Measurements from ENCODE around the gene PRRG1. TPM values are rescaled to one million over a fixed set of nuclear protein-coding genes. Genes with fewer than 3 reads are reported as not detected.
"Not testable (repeated sequence)": the region's sequence is repeated elsewhere in the genome, so short reads cannot be mapped to it uniquely, and the experiment has no call there.

The PRRG1 gene
- total and polyA plus RNA-seq, 2 donors (not counting 1 experiment from before 2014, with no cell fraction given) = 10.2 to 15.5 TPM

DNA sequence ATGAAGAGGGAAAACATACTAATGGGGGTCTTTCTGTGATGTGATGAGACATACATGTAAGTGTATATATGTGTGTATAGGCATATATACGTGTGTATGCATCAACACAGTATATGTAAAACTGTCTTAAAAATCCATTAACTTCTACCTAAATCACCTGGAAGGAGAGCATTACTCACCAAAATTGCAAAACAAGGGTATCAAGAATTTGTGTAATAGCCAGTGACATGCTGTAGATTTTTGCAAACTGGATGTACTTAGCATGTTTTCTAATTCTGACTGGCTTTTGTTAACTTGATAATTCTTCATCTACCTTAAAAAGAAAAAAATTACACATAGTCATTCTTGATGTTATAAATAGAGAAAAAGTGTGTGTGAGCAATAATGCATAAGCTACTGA, 104.7 kb downstream of the PRRG1 start:
- Histone ChIP-seq H3K9me3 (ENCODE audit: control insufficient read depth, insufficient read depth, low read depth, low read length) (no peaks in the 10 kb centered on the region), H3K4me3 (replicated peaks in 1 of 4; ENCODE audit: control extremely low read depth in 1 of 4, insufficient read depth in 1 of 4, low read depth in 3 of 4, low read length in 4 of 4) (no peak overlapping the region), H3K4me2 (ENCODE audit: extremely low read depth, insufficient read depth, low read length) (no peak overlapping the region), H3K36me3 (ENCODE audit: control insufficient read depth, insufficient read depth, low read length) (no peaks in the 10 kb centered on the region), H3K79me2 (ENCODE audit: control insufficient read depth, insufficient read depth, low read length) (no peaks in the 10 kb centered on the region), H4K20me1 (ENCODE audit: control insufficient read depth, extremely low read depth, insufficient read depth, low read length) (no peaks in the 10 kb centered on the region), H2AFZ (ENCODE audit: low read length) (no peak overlapping the region), H3K27me3 (ENCODE audit: control insufficient read depth, insufficient read depth, low read length) (no peaks in the 10 kb centered on the region), H3K9ac (ENCODE audit: insufficient read depth, low read length) (no peak overlapping the region), H3K4me1 (ENCODE audit: control insufficient read depth, extremely low read depth, insufficient read depth, low read length) (no peaks in the 10 kb centered on the region), H3K27ac (ENCODE audit: insufficient read depth, low read length) (no peak overlapping the region)
- no peak for TF ChIP-seq EZH2 (IDR thresholded peaks at IDR 0.05; ENCODE audit: low read length, missing control alignments)
- TF ChIP-seq, protein P1, sequence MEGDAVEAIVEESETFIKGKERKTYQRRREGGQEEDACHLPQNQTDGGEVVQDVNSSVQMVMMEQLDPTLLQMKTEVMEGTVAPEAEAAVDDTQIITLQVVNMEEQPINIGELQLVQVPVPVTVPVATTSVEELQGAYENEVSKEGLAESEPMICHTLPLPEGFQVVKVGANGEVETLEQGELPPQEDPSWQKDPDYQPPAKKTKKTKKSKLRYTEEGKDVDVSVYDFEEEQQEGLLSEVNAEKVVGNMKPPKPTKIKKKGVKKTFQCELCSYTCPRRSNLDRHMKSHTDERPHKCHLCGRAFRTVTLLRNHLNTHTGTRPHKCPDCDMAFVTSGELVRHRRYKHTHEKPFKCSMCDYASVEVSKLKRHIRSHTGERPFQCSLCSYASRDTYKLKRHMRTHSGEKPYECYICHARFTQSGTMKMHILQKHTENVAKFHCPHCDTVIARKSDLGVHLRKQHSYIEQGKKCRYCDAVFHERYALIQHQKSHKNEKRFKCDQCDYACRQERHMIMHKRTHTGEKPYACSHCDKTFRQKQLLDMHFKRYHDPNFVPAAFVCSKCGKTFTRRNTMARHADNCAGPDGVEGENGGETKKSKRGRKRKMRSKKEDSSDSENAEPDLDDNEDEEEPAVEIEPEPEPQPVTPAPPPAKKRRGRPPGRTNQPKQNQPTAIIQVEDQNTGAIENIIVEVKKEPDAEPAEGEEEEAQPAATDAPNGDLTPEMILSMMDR (conservative IDR thresholded peaks at IDR 0.05 in 1 of 2, IDR thresholded peaks at IDR 0.05 in 1 of 2; ENCODE audit: low read depth in 1 of 2, low read length in 2 of 2) = no peak
- no peak for DNase-seq (ENCODE audit: low read depth in 2 of 2)

DNA sequence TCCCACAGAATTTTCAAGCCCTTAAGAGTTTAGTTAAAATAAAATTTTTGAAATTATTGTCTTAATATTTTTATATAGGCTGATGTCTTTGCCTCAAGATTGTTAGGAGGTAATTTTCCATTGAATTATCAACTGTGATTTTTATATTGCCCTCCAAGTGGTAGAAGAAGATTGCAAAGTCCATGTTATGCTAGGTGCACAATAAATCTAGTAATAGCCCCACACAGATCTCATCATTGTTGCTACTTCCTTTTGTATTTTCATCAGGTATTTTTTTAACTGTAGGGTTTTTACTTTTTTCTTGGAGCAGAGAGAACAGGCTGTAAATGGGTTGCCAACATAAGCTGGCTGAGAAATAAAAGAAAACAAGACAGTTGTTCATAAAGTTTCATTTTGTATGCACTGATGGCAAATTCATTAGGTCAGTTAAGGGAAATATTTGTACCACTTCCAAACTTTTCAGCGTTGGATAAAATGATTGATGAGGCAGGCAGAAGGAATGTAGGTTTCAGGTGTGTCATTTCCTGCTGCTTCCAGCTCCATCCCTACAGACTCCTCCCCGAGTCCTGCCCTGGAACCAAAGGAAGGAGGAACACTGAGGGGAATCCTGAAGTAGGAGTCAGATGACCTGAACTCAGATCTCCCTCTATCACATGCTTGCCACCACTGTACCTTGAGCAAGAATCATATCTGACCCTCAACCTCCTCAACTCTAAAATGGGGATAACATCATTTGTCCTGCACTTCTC, 105.5 kb downstream of the PRRG1 start:
- TF ChIP-seq, protein P1 (conservative IDR thresholded peaks at IDR 0.05 in 1 of 2, IDR thresholded peaks at IDR 0.05 in 1 of 2; ENCODE audit: low read depth in 1 of 2, low read length in 2 of 2) = no peak
- TF ChIP-seq EZH2 (IDR thresholded peaks at IDR 0.05; ENCODE audit: low read length, missing control alignments) = no peak
- no peak overlapping the region for H3K4me3 ChIP-seq (replicated peaks in 1 of 4; ENCODE audit: control extremely low read depth in 1 of 4, insufficient read depth in 1 of 4, low read depth in 3 of 4, low read length in 4 of 4)
- H3K27me3 ChIP-seq (ENCODE audit: control insufficient read depth, insufficient read depth, low read length) = no peaks in the 10 kb centered on the region
- no peaks in the 10 kb centered on the region for H3K36me3 ChIP-seq (ENCODE audit: control insufficient read depth, insufficient read depth, low read length)
- no peaks in the 10 kb centered on the region for H3K9me3 ChIP-seq (ENCODE audit: control insufficient read depth, insufficient read depth, low read depth, low read length)
- H3K27ac ChIP-seq (ENCODE audit: insufficient read depth, low read length) = no peak overlapping the region
- H3K4me2 ChIP-seq (ENCODE audit: extremely low read depth, insufficient read depth, low read length) = no peak overlapping the region
- no peaks in the 10 kb centered on the region for H3K79me2 ChIP-seq (ENCODE audit: control insufficient read depth, insufficient read depth, low read length)
- H3K9ac ChIP-seq (ENCODE audit: insufficient read depth, low read length) = no peak overlapping the region
- no peaks in the 10 kb centered on the region for H3K4me1 ChIP-seq (ENCODE audit: control insufficient read depth, extremely low read depth, insufficient read depth, low read length)
- no peak overlapping the region for H2AFZ ChIP-seq (ENCODE audit: low read length)
- peak in 1 of 2 donors; percentile 76 for DNase-seq (ENCODE audit: low read depth in 2 of 2)
- H4K20me1 ChIP-seq (ENCODE audit: control insufficient read depth, extremely low read depth, insufficient read depth, low read length) = no peaks in the 10 kb centered on the region

DNA sequence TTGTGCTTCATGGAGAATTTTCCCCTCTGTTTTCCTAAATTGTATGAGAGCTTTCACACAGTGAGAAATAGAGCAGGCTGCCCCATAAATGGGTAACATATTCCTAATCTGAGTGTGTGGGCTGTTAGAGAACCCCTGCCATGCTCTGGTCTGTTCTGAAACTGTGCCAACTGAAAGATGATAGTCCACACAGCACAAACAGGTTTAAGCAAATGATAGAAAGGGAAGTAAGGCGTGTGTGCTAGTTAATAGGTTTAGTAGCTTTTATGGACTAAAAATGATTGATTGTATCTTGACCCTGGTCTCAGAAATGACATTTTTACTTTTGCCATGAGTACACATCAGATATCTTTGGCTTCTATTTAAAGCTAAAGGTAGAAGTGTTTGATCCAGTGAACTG, 106.2 kb downstream of the PRRG1 start:
- DNase-seq (ENCODE audit: low read depth in 2 of 2) = no peak
- Histone ChIP-seq H3K36me3 (ENCODE audit: control insufficient read depth, insufficient read depth, low read length) (no peaks in the 10 kb centered on the region), H3K27me3 (ENCODE audit: control insufficient read depth, insufficient read depth, low read length) (no peaks in the 10 kb centered on the region), H3K79me2 (ENCODE audit: control insufficient read depth, insufficient read depth, low read length) (no peaks in the 10 kb centered on the region), H3K9ac (ENCODE audit: insufficient read depth, low read length) (no peak overlapping the region), H3K4me1 (ENCODE audit: control insufficient read depth, extremely low read depth, insufficient read depth, low read length) (no peaks in the 10 kb centered on the region), H3K4me2 (ENCODE audit: extremely low read depth, insufficient read depth, low read length) (no peak overlapping the region), H3K27ac (ENCODE audit: insufficient read depth, low read length) (no peak overlapping the region), H3K9me3 (ENCODE audit: control insufficient read depth, insufficient read depth, low read depth, low read length) (no peaks in the 10 kb centered on the region), H2AFZ (ENCODE audit: low read length) (no peak overlapping the region), H3K4me3 (replicated peaks in 1 of 4; ENCODE audit: control extremely low read depth in 1 of 4, insufficient read depth in 1 of 4, low read depth in 3 of 4, low read length in 4 of 4) (no peak overlapping the region), H4K20me1 (ENCODE audit: control insufficient read depth, extremely low read depth, insufficient read depth, low read length) (no peaks in the 10 kb centered on the region)
- TF ChIP-seq, protein P1 (conservative IDR thresholded peaks at IDR 0.05 in 1 of 2, IDR thresholded peaks at IDR 0.05 in 1 of 2; ENCODE audit: low read depth in 1 of 2, low read length in 2 of 2) = no peak
- TF ChIP-seq EZH2 (IDR thresholded peaks at IDR 0.05; ENCODE audit: low read length, missing control alignments) = no peak

DNA sequence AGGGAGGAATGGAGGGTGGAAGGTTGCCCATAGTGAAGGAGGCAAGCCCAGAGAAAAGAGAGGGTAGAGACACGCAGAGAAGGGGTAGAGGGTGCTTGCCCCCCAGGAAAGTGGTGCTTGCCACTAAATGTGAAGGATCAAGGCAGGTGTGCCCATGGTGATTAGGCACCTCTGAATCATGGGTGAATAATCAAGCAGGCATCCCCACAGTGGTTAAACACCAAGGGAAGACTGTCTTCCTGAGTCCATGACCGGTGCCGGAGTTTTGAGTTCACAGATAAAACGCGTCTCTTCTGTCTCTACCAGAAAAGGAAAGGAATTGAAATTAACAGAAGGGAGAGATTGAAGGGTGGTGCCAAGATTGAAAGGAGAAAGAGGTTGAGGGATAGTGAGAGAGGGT, 111.1 kb downstream of the PRRG1 start:
- not testable (repeated sequence) for H3K4me2 ChIP-seq (ENCODE audit: extremely low read depth, insufficient read depth, low read length); H3K9ac ChIP-seq (ENCODE audit: insufficient read depth, low read length); H3K27ac ChIP-seq (ENCODE audit: insufficient read depth, low read length); H2AFZ ChIP-seq (ENCODE audit: low read length); H3K27me3 ChIP-seq (ENCODE audit: control insufficient read depth, insufficient read depth, low read length); H3K36me3 ChIP-seq (ENCODE audit: control insufficient read depth, insufficient read depth, low read length); H3K9me3 ChIP-seq (ENCODE audit: control insufficient read depth, insufficient read depth, low read depth, low read length); H4K20me1 ChIP-seq (ENCODE audit: control insufficient read depth, extremely low read depth, insufficient read depth, low read length); H3K79me2 ChIP-seq (ENCODE audit: control insufficient read depth, insufficient read depth, low read length); H3K4me1 ChIP-seq (ENCODE audit: control insufficient read depth, extremely low read depth, insufficient read depth, low read length); H3K4me3 ChIP-seq (replicated peaks in 1 of 4; ENCODE audit: control extremely low read depth in 1 of 4, insufficient read depth in 1 of 4, low read depth in 3 of 4, low read length in 4 of 4)
- peak in 1 of 2 donors; percentile 20 for DNase-seq (ENCODE audit: low read depth in 2 of 2)

Data from fibroblast of lung (primary cell).